Ishikawa (cell line): ENCODE results near the gene TMEM255B.

Experiments used
- CEBPB ChIP-seq: IDR thresholded peaks from 2 replicates; pipeline ENCODE4 v1.6.1; 2012
- EGR1 ChIP-seq: IDR thresholded peaks from 2 replicates; pipeline ENCODE4 v1.6.1; 2012
- FOXM1 ChIP-seq: IDR thresholded peaks from 2 replicates; pipeline ENCODE4 v1.6.1; 2012; ENCODE audit warnings: low read depth, borderline replicate concordance
- NFIC ChIP-seq: IDR thresholded peaks from 2 replicates; pipeline ENCODE4 v1.6.1; 2012
- TAF1 ChIP-seq: IDR thresholded peaks from 2 replicates; pipeline ENCODE4 v1.6.1; 2012; ENCODE audit warnings: low read depth, mild to moderate bottlenecking
- TCF12 ChIP-seq: IDR thresholded peaks from 2 replicates; pipeline ENCODE4 v1.6.1; 2012; ENCODE audit warnings: low read depth
- TF ChIP-seq, protein P1 (sequence below): IDR thresholded peaks from 2 replicates; pipeline ENCODE4 v1.6.1; 2012
- TF ChIP-seq, protein P2 (sequence below): IDR thresholded peaks from 2 replicates; pipeline ENCODE4 v1.6.1; 2012; ENCODE audit warnings: low read depth, mild to moderate bottlenecking

DNA sequence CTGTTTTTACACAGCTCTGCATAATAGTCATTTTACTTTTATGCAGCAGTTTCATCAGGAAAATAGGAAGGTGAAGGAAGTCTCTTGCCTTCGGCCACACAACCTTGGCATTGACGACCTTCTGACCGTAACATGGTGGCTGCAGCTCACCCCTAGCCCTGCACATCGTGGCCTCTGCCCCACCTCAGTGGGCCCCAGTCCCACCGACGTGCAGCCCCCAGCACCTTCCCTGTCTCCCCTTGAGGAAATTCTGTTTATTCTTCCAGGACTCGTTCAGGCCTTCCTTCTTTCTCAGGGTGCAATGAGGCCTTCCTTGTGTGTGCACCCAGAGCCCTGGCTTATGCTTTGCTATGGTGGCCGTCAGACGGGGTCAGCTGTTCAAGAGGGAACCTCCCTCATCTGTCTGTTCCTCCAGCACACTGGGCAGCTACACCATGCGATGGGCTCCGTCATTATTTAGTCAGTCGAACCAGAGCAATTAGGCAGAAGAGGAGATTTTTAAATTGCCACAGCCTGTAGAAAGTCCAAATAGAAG lies 33.3 kb downstream of the TMEM255B start:
- no peak for TF ChIP-seq FOXM1
- no peak for TF ChIP-seq CEBPB
- TF ChIP-seq, protein P1, sequence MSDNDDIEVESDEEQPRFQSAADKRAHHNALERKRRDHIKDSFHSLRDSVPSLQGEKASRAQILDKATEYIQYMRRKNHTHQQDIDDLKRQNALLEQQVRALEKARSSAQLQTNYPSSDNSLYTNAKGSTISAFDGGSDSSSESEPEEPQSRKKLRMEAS = no peak
- no peak for TF ChIP-seq TCF12
- no peak for TF ChIP-seq EGR1
- TF ChIP-seq, protein P2, sequence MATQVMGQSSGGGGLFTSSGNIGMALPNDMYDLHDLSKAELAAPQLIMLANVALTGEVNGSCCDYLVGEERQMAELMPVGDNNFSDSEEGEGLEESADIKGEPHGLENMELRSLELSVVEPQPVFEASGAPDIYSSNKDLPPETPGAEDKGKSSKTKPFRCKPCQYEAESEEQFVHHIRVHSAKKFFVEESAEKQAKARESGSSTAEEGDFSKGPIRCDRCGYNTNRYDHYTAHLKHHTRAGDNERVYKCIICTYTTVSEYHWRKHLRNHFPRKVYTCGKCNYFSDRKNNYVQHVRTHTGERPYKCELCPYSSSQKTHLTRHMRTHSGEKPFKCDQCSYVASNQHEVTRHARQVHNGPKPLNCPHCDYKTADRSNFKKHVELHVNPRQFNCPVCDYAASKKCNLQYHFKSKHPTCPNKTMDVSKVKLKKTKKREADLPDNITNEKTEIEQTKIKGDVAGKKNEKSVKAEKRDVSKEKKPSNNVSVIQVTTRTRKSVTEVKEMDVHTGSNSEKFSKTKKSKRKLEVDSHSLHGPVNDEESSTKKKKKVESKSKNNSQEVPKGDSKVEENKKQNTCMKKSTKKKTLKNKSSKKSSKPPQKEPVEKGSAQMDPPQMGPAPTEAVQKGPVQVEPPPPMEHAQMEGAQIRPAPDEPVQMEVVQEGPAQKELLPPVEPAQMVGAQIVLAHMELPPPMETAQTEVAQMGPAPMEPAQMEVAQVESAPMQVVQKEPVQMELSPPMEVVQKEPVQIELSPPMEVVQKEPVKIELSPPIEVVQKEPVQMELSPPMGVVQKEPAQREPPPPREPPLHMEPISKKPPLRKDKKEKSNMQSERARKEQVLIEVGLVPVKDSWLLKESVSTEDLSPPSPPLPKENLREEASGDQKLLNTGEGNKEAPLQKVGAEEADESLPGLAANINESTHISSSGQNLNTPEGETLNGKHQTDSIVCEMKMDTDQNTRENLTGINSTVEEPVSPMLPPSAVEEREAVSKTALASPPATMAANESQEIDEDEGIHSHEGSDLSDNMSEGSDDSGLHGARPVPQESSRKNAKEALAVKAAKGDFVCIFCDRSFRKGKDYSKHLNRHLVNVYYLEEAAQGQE = no peak
- no peak for TF ChIP-seq NFIC
- TF ChIP-seq TAF1 = no peak
